Sciatic nerve (tissue), 2 donors: ENCODE measurements around the gene FAM171A1. TPM values are rescaled to one million over a fixed set of nuclear protein-coding genes. Genes with fewer than 3 reads are reported as not detected.
"Not testable (repeated sequence)": the region's sequence is repeated elsewhere in the genome, so short reads cannot be mapped to it uniquely, and the experiment has no call there.

ENCODE experiments used
- ATAC-seq: fragments of 200-7000 bp; cut with Tn5 transposase; one replicate; pipeline ENCODE4 v1.9.1; 2020; ENCODE audit warnings: mild to moderate bottlenecking, moderate library complexity
- DNase-seq: peaks from one replicate; pipeline ENCODE4 v3.0.0-alpha.2; 2020; ENCODE audit warnings: low spot score
- intact Hi-C: fragments of 100-400 bp; cut with DNase I; formaldehyde crosslinking; loops from one replicate; pipeline ENCODE4 v1.14.2; 2022
- total RNA-seq: library from RNA; stranded (reverse); fragmentation: NEBNext Ultra II Directional; extraction: Animal tissue kit (Norgen Biotek cat#: 25700); gene quantifications from one replicate; pipeline ENCODE4 v1.2.1, GENCODE V29; 2021
- donor health status: DM: no; HTN: no; CAD: no.
- donor health status: DM: no; HTN: no; CAD: no.

Gene FAM171A1
- total RNA-seq, 1 donor from 2014 or later, result 32.6 TPM

GRCh38 chr10:15349112-15349511 lies 22.0 kb downstream of the FAM171A1 start:
- ATAC-seq (no peak), DNase-seq (no peak)
- intact Hi-C loops, result no loop called here

- intact Hi-C loops, result no loop called here
- DNase-seq (peak; percentile 63), ATAC-seq (peak; percentile 55)
Measured at GRCh38 chr10:15348579-15348978, 22.5 kb downstream of the FAM171A1 start.

- intact Hi-C loops, result no loop called here
- ATAC-seq, result no peak
- no peak for DNase-seq
Measured at GRCh38 chr10:15347150-15347549, 23.9 kb downstream of the FAM171A1 start.

GRCh38 chr10:15346440-15347141 lies 24.5 kb downstream of the FAM171A1 start:
- intact Hi-C loops, result no loop called here
- DNase-seq (no peak), ATAC-seq (no peak)

GRCh38 chr10:15345450-15345849 lies 25.6 kb downstream of the FAM171A1 start:
- no peak for ATAC-seq

DNA sequence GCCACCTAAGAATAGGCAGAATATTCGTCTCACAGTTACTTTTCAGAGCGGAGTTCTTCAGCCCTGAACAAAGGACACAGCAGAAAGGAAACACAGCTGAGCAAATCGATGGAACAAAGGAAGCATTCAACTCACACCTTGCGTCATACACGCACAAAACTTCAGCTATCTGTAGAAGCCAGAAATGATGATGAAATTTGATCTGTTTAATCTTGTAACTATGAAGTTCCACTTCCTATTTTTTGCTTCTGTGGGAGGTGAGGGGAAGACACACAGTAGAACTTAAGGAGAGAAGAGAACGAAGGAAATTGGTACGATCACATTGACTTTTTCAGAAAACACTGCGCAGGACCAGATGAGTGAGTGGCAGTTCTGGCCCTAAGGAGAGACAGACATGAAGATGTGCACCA lies 26.2 kb downstream of the FAM171A1 start:
- ATAC-seq (peak; percentile 89), DNase-seq (no peak)
- intact Hi-C loops, result no loop called here

More at GRCh38 chr10:15345450-15345849, 25.6 kb downstream of the FAM171A1 start:
- intact Hi-C loops, result no loop called here
- no peak for DNase-seq

DNA sequence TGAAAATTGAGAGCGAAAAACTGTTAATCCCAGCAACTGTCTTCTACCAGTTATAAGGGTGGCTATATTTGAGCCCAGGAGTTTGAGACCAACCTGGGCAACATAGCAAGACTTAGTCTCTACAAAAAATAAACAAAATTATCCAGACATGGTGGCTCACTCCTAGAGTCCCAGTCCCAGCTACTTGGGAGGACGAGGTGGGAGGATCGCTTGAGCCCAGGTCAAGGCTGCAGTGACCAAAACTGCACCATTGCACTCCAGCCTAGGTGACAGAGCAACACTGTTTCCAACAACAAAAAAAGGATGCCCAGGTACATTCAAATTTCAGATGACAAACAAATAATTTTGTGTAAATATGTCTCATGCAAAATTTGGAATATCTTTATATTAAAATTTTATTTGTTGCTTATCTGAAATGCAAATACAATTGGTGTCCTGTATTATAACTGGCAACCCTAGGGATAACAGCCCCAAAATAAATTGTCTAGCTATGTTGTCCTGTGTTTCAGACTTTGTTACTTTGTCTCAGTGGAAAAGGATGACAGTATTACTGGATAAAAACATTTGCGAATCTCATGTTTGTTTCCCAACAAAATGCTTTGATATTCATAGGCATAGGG lies 26.7 kb downstream of the FAM171A1 start:
- ATAC-seq, result no peak
- intact Hi-C loops, result no loop called here

DNA sequence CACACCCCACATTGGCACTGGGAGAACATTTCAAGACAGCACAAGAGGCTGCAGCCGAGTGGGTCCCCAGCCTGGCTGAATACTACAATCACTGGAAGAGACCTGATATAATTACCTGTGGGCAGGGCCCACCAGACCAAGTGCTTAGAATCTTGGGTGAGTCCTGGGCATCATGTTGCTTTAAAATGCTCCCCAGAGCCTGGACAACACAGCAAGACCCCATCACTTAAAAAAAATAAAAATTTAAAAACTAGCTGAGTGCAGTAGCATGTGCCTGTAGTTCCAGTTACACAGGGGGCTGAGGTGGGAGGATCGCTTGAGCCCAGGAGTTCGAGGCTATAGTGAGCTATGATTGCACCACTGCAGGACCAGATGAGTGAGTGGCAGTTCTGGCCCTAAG lies 28.1 kb downstream of the FAM171A1 start:
- DNase-seq (no peak), ATAC-seq (no peak)
- intact Hi-C loops, result no loop called here

More for the DNA sequence above, 26.7 kb downstream of the FAM171A1 start:
- no peak for DNase-seq

- DNase-seq (no peak), ATAC-seq (no peak)
- intact Hi-C loops, result no loop called here
Measured at GRCh38 chr10:15341502-15342128, 29.5 kb downstream of the FAM171A1 start.

DNA sequence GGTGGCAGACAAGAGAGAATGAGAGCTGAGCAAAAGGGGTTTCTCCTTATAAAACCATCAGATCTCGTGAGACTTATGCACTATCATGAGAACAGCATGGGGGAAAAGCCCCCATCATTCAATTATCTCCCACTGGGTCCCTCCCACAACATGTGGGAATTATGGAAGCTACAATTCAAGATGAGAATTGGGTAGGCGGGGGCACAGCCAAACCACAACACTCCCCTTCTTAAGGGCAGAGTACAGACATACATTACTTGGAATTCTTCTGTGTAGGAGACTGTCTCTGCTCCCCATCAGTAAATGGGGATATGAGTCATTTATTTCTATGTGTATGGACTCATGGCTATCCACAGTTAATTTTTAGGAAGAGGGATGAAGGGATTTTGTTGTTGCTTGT lies 31.2 kb downstream of the FAM171A1 start:
- intact Hi-C loops, result no loop called here
- ATAC-seq (no peak), DNase-seq (no peak)

DNA sequence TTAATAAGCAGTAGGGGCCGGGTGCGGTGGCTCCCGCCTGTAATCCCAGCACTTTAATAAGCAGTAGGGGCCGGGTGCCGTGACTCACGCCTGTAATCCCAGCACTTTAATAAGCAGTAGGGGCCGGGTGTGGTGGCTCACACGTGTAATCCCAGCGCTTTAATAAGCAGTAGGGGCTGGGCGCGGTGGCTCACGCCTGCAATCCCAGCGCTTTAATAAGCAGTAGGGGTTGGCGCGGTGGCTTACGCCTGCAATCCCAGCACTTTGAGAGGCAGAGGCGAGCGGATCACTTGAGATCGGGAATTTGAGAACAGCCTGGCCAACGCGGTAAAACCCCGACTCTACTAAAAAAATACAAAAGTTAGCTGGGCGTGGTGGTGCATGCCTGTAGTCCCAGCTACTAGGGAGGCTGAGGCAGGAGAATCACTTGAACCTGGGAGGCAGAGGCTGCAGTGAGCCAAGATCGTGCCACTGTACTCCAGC lies 33.6 kb downstream of the FAM171A1 start:
- ATAC-seq, intact Hi-C loops, DNase-seq: not testable (repeated sequence)

GRCh38 chr10:15336211-15336610 lies 34.9 kb downstream of the FAM171A1 start:
- intact Hi-C loops, result no loop called here
- ATAC-seq, result no peak
- no peak for DNase-seq

GRCh38 chr10:15335508-15335907 lies 35.6 kb downstream of the FAM171A1 start:
- intact Hi-C loops, result no loop called here
- ATAC-seq (no peak), DNase-seq (no peak)

- no peak for ATAC-seq
- DNase-seq, result no peak
- intact Hi-C loops, result no loop called here
Measured at GRCh38 chr10:15334650-15335323, 36.3 kb downstream of the FAM171A1 start.

- no peak for DNase-seq
- intact Hi-C loops, result no loop called here
- no peak for ATAC-seq
Measured at GRCh38 chr10:15333909-15334649, 37.0 kb downstream of the FAM171A1 start.

GRCh38 chr10:15333181-15333580 lies 37.9 kb downstream of the FAM171A1 start:
- intact Hi-C loops, ATAC-seq, DNase-seq: not testable (repeated sequence)

DNA sequence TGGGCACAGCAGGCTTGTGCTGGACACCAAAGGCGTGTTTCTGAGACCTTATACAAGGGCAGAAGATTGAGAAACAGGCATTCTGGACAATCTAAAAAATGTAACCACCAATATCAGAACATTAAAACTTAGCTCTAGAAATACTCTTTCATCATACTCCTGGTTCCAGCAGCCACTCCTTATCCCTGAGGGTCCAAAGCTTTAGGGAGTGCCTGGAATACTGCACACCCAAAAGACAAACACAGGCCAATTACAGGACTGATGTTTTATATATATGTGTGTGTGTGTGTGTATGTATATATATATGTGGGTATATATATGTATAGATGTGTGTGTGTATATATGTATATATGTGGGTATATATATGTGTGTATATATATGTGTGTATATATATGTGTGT lies 39.6 kb downstream of the FAM171A1 start:
- ATAC-seq (no peak), DNase-seq (no peak)
- intact Hi-C loops, result no loop called here

GRCh38 chr10:15329437-15329836 lies 41.7 kb downstream of the FAM171A1 start:
- intact Hi-C loops, result no loop called here
- DNase-seq (no peak), ATAC-seq (no peak)

DNA sequence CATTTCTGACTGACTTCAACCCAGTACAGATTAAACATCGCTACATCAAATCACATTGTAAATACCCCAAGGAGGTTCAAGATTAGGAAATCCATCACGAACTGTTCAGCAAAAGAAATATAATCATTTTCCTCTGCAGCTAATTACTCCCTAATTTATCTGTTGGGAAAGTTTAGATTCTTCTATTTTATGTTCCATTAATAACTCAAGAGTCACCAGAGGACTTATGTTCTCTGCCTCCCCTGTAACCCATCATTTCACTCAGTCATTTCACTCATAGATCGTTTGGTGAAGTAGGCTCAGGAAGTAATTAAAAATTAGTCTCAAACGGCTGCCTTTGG lies 45.2 kb downstream of the FAM171A1 start:
- no peak for DNase-seq
- no peak for ATAC-seq
- intact Hi-C loops, result no loop called here
